ENCODE measurements around the gene PCDHA1.

DNA sequence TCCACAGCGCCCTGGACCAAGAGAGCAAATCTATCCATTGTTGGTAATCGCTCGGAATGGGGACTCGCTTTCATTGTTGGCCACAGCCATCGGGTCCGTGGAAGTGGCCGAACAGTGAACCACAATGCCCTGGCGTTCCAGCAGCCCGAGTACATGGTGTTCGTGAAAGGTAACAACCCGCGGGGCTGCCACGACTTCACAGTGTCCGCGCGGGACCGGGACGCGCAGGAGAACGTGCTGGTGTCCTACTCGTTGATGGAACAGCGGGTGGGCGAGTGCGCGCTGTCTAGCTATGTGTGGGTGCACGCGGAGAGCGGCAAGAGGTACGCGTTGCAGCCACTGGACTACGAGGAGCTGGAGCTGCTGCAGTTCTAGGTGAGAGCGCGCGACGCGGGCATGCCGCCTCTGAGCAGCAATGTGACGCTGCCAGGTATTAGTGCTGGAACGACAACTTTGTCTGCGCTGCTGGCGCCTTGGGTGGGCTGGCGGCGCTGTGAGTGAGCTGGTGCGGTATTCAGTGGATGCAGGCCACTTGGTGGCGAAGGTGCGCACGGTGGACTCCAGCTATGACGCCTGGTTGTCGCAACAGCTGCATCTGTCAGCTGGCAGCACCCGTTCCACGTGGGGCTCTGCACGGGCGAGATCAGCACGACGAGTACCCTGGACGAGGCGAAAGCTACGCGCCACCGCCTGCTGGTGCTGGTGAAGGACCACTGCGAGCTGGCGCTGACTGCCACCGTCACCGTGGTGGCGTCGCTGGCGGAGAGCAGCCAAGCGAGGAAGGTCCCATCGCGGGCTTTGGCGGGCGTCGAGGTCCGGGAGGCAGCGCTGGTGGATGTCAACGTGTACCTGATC, 76.7 kb downstream of the PCDHA1 start:
- no peak for TF ChIP-seq POLR2A (IDR thresholded peaks at IDR 0.05)
- TF ChIP-seq CTCF (IDR thresholded peaks at IDR 0.05), result no peak
